ENCODE data around the gene ACTR1B.
A peak's percentile ranks its signal among the peaks of the same experiment; 100 is the strongest.

The ACTR1B gene

DNA sequence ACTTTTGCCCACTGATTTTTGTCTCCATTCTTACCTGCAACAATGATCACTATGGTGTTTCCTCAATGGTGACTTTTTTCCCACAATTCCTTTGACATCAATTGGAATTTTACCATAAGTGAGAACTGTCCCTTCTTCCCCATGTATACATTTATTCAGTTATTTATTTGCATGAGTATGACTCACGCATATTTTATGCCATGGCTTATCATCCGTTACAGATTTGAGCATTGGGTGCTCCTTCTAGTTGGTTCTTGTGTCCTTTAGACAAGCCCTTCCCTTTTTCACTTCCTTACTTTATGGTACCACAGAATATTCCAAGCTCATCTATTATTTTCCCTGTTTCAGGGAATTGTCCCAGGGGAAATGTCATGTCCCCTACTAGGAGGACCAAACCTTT lies 10.4 kb downstream of the ACTR1B start:
- H3K27ac ChIP-seq (replicated peaks) = no peak overlapping the region
- TF ChIP-seq, protein P1, sequence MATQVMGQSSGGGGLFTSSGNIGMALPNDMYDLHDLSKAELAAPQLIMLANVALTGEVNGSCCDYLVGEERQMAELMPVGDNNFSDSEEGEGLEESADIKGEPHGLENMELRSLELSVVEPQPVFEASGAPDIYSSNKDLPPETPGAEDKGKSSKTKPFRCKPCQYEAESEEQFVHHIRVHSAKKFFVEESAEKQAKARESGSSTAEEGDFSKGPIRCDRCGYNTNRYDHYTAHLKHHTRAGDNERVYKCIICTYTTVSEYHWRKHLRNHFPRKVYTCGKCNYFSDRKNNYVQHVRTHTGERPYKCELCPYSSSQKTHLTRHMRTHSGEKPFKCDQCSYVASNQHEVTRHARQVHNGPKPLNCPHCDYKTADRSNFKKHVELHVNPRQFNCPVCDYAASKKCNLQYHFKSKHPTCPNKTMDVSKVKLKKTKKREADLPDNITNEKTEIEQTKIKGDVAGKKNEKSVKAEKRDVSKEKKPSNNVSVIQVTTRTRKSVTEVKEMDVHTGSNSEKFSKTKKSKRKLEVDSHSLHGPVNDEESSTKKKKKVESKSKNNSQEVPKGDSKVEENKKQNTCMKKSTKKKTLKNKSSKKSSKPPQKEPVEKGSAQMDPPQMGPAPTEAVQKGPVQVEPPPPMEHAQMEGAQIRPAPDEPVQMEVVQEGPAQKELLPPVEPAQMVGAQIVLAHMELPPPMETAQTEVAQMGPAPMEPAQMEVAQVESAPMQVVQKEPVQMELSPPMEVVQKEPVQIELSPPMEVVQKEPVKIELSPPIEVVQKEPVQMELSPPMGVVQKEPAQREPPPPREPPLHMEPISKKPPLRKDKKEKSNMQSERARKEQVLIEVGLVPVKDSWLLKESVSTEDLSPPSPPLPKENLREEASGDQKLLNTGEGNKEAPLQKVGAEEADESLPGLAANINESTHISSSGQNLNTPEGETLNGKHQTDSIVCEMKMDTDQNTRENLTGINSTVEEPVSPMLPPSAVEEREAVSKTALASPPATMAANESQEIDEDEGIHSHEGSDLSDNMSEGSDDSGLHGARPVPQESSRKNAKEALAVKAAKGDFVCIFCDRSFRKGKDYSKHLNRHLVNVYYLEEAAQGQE (IDR thresholded peaks at IDR 0.05; ENCODE audit: insufficient replicate concordance, low read depth) = no peak
- no peak for TF ChIP-seq GABPA (IDR thresholded peaks at IDR 0.05; ENCODE audit: low read depth)
- TF ChIP-seq, protein P2, sequence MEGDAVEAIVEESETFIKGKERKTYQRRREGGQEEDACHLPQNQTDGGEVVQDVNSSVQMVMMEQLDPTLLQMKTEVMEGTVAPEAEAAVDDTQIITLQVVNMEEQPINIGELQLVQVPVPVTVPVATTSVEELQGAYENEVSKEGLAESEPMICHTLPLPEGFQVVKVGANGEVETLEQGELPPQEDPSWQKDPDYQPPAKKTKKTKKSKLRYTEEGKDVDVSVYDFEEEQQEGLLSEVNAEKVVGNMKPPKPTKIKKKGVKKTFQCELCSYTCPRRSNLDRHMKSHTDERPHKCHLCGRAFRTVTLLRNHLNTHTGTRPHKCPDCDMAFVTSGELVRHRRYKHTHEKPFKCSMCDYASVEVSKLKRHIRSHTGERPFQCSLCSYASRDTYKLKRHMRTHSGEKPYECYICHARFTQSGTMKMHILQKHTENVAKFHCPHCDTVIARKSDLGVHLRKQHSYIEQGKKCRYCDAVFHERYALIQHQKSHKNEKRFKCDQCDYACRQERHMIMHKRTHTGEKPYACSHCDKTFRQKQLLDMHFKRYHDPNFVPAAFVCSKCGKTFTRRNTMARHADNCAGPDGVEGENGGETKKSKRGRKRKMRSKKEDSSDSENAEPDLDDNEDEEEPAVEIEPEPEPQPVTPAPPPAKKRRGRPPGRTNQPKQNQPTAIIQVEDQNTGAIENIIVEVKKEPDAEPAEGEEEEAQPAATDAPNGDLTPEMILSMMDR (IDR thresholded peaks at IDR 0.05; ENCODE audit: insufficient read depth, low read length) = no peak
- peak; percentile 11; the same call in 1 of the 2 replicates for TF ChIP-seq SPI1 (IDR thresholded peaks at IDR 0.05; ENCODE audit: borderline replicate concordance, low read depth)
- H3K4me3 ChIP-seq (replicated peaks; ENCODE audit: insufficient read depth, low read length) = no peak overlapping the region
- no peak for DNase-seq (ENCODE audit: low read depth in 1 of 2, low spot score in 1 of 2)
- no peaks in the 10 kb centered on the region for H3K27me3 ChIP-seq (ENCODE audit: insufficient read depth, poor library complexity, severe bottlenecking)

DNA sequence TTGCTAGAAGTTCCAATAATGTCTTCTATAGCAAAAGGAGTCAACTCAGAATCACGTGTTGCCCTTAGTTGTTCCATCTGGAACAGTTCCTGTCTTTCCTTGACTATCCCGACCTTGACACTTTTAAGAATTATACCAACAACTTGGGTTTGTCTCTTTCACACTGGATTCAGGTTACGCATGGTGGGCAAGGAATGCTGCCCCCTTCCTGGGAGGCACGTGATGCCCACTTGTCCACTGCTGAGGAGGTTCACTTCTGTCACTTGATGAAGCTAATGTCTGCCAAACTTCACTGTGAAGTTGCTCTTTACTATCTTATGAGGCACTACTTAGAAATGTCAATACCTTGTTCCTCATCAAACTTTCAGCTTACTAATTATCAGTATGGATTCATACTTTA lies 12.7 kb downstream of the ACTR1B start:
- no peaks in the 10 kb centered on the region for H3K27me3 ChIP-seq (ENCODE audit: insufficient read depth, poor library complexity, severe bottlenecking)
- no peak for DNase-seq (ENCODE audit: low read depth in 1 of 2, low spot score in 1 of 2)
- no peak overlapping the region for H3K27ac ChIP-seq (replicated peaks)
- no peak overlapping the region for H3K4me3 ChIP-seq (replicated peaks; ENCODE audit: insufficient read depth, low read length)
- no peak for TF ChIP-seq GABPA (IDR thresholded peaks at IDR 0.05; ENCODE audit: low read depth)
- TF ChIP-seq, protein P1 (IDR thresholded peaks at IDR 0.05; ENCODE audit: insufficient replicate concordance, low read depth) = no peak
- TF ChIP-seq, protein P2 (IDR thresholded peaks at IDR 0.05; ENCODE audit: insufficient read depth, low read length) = no peak
- TF ChIP-seq POLR2AphosphoS5 (IDR thresholded peaks at IDR 0.05; ENCODE audit: low read depth) = no peak
- TF ChIP-seq SPI1 (IDR thresholded peaks at IDR 0.05; ENCODE audit: borderline replicate concordance, low read depth) = no peak

DNA sequence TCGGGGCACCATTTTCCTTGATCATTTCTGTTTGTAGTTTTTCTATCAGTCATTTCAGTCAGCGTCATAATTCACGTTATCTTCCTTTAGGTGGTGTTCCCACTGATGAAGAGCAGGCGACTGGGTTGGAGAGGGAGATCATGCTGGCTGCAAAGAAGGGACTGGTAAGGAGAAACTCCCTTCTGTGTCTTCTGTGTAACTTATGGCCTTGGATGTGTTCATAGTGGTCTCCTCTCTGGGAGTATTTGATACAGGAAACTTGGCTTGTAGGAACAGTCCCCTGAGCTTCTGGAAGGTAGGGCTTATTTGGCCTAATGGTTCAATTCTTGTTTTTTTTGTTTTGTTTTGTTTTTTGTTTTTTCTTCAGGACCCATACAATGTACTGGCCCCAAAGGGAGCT lies 16.9 kb downstream of the ACTR1B start:
- TF ChIP-seq, protein P1 (IDR thresholded peaks at IDR 0.05; ENCODE audit: insufficient replicate concordance, low read depth) = no peak
- TF ChIP-seq GABPA (IDR thresholded peaks at IDR 0.05; ENCODE audit: low read depth) = no peak
- TF ChIP-seq, protein P2 (IDR thresholded peaks at IDR 0.05; ENCODE audit: insufficient read depth, low read length) = no peak
- Histone ChIP-seq H3K27me3 (ENCODE audit: insufficient read depth, poor library complexity, severe bottlenecking) (no peaks in the 10 kb centered on the region), H3K27ac (replicated peaks) (peak overlapping the region; percentile 93), H3K4me3 (replicated peaks; ENCODE audit: insufficient read depth, low read length) (peak overlapping the region; percentile 89)
- DNase-seq (ENCODE audit: low read depth in 1 of 2, low spot score in 1 of 2) = no peak

Data from HL-60 (cell line).